ENCODE results near the gene CRTAC1.
"Not testable (repeated sequence)": the region's sequence is repeated elsewhere in the genome, so short reads cannot be mapped to it uniquely, and the experiment has no call there.

The CRTAC1 gene

DNA sequence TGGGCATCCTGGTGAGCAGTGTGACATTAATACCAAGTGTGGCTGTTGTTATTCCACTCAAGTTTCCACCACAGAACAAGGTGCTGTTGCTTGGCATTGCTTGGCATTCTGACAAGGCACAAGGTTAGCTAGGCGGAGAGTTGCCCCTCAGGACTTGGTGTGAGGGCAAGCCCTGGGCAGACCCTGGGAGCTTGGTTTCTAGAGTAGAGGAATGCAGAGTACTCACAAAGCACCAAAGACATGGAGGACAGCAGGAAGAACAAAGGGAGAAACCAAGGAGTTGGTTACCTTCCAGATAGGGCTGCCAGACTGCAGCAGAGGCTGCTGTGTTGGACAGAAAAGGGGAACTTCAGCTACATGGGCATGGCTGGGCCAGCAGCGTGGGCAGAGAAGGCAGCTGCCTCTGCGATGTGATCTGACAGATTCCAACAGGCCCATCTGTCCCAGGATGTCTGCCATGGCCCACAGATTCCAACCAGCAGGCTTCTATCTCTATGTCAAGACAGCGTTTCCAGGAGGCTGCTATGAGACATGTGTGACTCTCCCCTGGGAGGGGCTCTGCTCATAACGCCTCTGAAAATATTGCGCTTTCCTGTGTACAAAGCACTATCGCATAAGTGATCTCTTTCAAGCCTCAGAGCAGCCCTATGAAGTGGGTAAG is 178.9 kb downstream of the CRTAC1 start:
- H3K9me3 ChIP-seq (ENCODE audit: control extremely low read depth in 1 of 5, control insufficient read depth in 4 of 5, insufficient read depth in 2 of 5, low read depth in 1 of 5, low read length in 4 of 5), result no peaks in the 10 kb centered on the region
- no peak overlapping the region for H3K27ac ChIP-seq (ENCODE audit: insufficient read depth in 1 of 2, low read depth in 1 of 2, low read length in 2 of 2, poor library complexity in 1 of 2, severe bottlenecking in 2 of 2)
- no peak overlapping the region for H3K4me3 ChIP-seq (ENCODE audit: control insufficient read depth in 1 of 7, extremely low read depth in 1 of 7, insufficient read depth in 4 of 7, low read depth in 2 of 7, low read length in 6 of 7)
- peaks cover 0 to 13% (median 12%) of the 10 kb centered on the region in 4 experiments for H3K4me1 ChIP-seq (ENCODE audit: control extremely low read depth in 1 of 4, control insufficient read depth in 4 of 4, insufficient read depth in 4 of 4, low read length in 3 of 4)
- POLR2A ChIA-PET, result no interaction called here
- H3K27me3 ChIP-seq (replicated peaks in 2 of 5; ENCODE audit: control insufficient read depth in 4 of 5, insufficient read depth in 5 of 5, low read length in 4 of 5), result peaks cover 0 to 77% (median 37%) of the 10 kb centered on the region in 5 experiments
- CTCF ChIA-PET, result interaction anchor here (1.4 to 2.5 kb wide), 3 partner anchors 9 to 18 kb away, joined by 4 to 10 read pairs (median 7); no protein-coding TSS in a partner anchor
- DNase-seq, result peak in 2 of 3 donors; percentile 62 to 66
- H3K36me3 ChIP-seq (ENCODE audit: control insufficient read depth in 4 of 4, insufficient read depth in 4 of 4, low read length in 3 of 4), result no peaks in the 10 kb centered on the region
- 71% methylated on average over 7 of the region's 7 CpGs for WGBS (ENCODE audit: insufficient coverage)

DNA sequence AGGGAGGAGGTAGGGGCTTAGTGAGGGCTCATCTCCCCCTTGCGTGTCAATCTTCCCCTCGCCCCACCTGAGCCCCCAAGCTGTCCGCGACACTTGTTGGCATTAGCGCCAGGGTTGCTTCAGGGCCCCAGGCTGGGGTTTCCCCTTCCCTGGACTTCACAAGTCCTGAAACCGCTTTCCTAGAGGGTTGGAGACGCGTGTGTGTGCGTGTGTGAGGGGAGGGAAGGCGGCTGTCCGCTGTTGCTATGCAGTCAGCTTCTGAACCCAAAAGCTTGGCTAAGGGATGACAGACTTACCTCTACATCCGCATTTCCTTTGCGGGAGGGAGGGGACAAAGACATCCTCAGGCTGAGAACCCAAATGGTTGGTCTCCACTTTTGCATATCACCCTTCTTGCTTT is 180.0 kb downstream of the CRTAC1 start:
- Histone ChIP-seq H3K27ac (ENCODE audit: insufficient read depth in 1 of 2, low read depth in 1 of 2, low read length in 2 of 2, poor library complexity in 1 of 2, severe bottlenecking in 2 of 2) (no peak overlapping the region), H3K4me3 (ENCODE audit: control insufficient read depth in 1 of 7, extremely low read depth in 1 of 7, insufficient read depth in 4 of 7, low read depth in 2 of 7, low read length in 6 of 7) (no peak overlapping the region), H3K27me3 (replicated peaks in 2 of 5; ENCODE audit: control insufficient read depth in 4 of 5, insufficient read depth in 5 of 5, low read length in 4 of 5) (peaks cover 0 to 84% (median 37%) of the 10 kb centered on the region in 5 experiments), H3K4me1 (ENCODE audit: control extremely low read depth in 1 of 4, control insufficient read depth in 4 of 4, insufficient read depth in 4 of 4, low read length in 3 of 4) (peaks cover 0 to 13% (median 12%) of the 10 kb centered on the region in 4 experiments), H3K9me3 (ENCODE audit: control extremely low read depth in 1 of 5, control insufficient read depth in 4 of 5, insufficient read depth in 2 of 5, low read depth in 1 of 5, low read length in 4 of 5) (no peaks in the 10 kb centered on the region), H3K36me3 (ENCODE audit: control insufficient read depth in 4 of 4, insufficient read depth in 4 of 4, low read length in 3 of 4) (no peaks in the 10 kb centered on the region)
- DNase-seq, result peak in 2 of 3 donors; percentile 36 to 41
- 32% methylated on average over 8 of the region's 13 CpGs for WGBS (ENCODE audit: insufficient coverage)
- POLR2A ChIA-PET, result no interaction called here
- CTCF ChIA-PET, result interaction anchor here (2.2 to 2.5 kb wide), 2 partner anchors 19 to 59 kb away, joined by 5 to 10 read pairs; no protein-coding TSS in a partner anchor

DNA sequence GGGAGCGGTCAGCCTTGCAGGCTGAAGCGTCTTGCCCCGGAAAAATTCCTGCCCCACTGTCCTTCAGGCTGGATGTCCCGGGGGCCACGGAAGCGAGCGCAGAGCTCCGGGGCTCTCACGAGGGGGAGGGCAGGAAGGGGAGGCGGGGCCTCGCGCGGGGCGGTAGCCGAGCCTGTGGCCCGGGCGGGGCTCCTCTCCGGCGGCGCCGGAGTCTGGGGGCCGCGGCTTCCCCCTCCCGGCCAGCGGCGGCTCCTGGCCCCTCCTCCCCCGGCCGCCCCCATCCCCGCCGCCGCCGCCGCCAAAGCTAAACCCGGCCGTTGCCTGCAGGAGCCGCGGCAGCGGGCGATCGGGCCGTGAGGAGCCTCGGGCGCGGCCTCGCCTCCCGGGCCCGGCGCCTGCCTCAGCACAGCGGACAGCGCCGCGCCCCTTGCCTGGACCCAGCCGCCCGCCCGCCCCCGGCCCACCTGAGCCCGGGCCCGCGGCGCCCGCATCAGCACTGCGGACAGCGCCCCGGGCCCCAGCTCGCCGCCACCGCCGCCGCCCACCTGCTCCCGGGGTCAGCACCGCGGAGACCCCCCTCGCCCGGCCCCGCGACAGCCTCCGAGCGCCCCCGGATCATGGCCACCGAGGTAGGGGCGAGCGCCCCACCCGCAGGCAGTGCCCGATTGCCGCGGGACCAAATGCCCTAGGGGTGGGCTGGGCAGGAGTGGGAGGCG is 180.6 kb downstream of the CRTAC1 start, which contains the start of gene GOLGA7B:
Gene GOLGA7B, plus strand, starts transcription at position 157 of the 716 bp plus-strand sequence. Its CDS starts 461 bp downstream, at position 618.
- DNase-seq, result peak; percentile 43 to 79 (median 70)
- CTCF ChIA-PET, result interaction anchor here (0.6 to 2.2 kb wide), 5 partner anchors 9 to 259 kb away, joined by 3 to 5 read pairs (median 3); no protein-coding TSS in a partner anchor
- H3K9me3 ChIP-seq (ENCODE audit: control extremely low read depth in 1 of 5, control insufficient read depth in 4 of 5, insufficient read depth in 2 of 5, low read depth in 1 of 5, low read length in 4 of 5), result no peaks in the 10 kb centered on the region
- no peaks in the 10 kb centered on the region for H3K36me3 ChIP-seq (ENCODE audit: control insufficient read depth in 4 of 4, insufficient read depth in 4 of 4, low read length in 3 of 4)
- no peak within 1 kb of the TSS for H3K27ac ChIP-seq (ENCODE audit: insufficient read depth in 1 of 2, low read depth in 1 of 2, low read length in 2 of 2, poor library complexity in 1 of 2, severe bottlenecking in 2 of 2)
- H3K4me1 ChIP-seq (ENCODE audit: control extremely low read depth in 1 of 4, control insufficient read depth in 4 of 4, insufficient read depth in 4 of 4, low read length in 3 of 4), result peaks cover 0 to 13% (median 12%) of the 10 kb centered on the region in 4 experiments
- H3K4me3 ChIP-seq (ENCODE audit: control insufficient read depth in 1 of 7, extremely low read depth in 1 of 7, insufficient read depth in 4 of 7, low read depth in 2 of 7, low read length in 6 of 7), result peak within 1 kb of the TSS in 4 of 7 experiments; percentile 23 to 69 (median 58)
- under 1% methylated on average over 59 of the region's 87 CpGs for WGBS (ENCODE audit: insufficient coverage)
- POLR2A ChIA-PET, result interaction anchor here (1.0 kb wide), 1 partner anchor 24 kb away, joined by 3 read pairs; no protein-coding TSS in a partner anchor
- peaks cover 0 to 85% (median 37%) of the 10 kb centered on the region in 5 experiments for H3K27me3 ChIP-seq (replicated peaks in 2 of 5; ENCODE audit: control insufficient read depth in 4 of 5, insufficient read depth in 5 of 5, low read length in 4 of 5)

DNA sequence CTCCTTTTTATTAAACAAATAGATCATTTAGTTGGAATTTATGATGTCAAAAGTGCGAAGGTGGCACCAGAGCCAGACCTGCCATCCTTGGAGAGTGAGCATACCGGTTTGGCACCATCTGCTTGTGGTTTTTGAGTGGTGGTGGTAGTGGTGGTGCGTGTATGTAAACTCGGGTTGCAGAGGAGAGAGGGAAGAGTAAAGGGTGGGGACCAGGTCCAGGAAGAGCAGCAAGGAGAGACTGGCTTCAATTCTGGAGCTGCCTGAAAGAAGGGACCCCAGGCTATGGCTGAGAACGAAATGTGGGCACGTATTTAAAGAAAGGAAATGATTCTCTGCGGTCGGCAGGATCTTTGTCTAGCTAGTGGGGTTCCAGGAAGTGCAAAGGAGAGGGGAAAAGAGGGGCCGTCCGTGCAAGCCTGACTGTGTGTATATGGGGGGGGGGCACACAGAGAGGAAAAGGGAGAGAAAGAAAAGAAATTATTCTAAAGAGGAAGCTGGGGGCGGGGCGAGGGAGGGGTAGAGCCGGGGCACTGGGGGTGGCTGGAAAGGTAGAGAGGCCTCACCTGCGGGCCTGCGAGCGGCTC is 181.2 kb downstream of the CRTAC1 start:
- Histone ChIP-seq H3K4me1 (ENCODE audit: control extremely low read depth in 1 of 4, control insufficient read depth in 4 of 4, insufficient read depth in 4 of 4, low read length in 3 of 4) (peaks cover 0 to 13% (median 12%) of the 10 kb centered on the region in 4 experiments), H3K27me3 (replicated peaks in 2 of 5; ENCODE audit: control insufficient read depth in 4 of 5, insufficient read depth in 5 of 5, low read length in 4 of 5) (peaks cover 1 to 85% (median 35%) of the 10 kb centered on the region in 5 experiments), H3K9me3 (ENCODE audit: control extremely low read depth in 1 of 5, control insufficient read depth in 4 of 5, insufficient read depth in 2 of 5, low read depth in 1 of 5, low read length in 4 of 5) (peaks cover 0 to under 1% (median 0%) of the 10 kb centered on the region in 5 experiments), H3K36me3 (ENCODE audit: control insufficient read depth in 4 of 4, insufficient read depth in 4 of 4, low read length in 3 of 4) (no peaks in the 10 kb centered on the region), H3K27ac (ENCODE audit: insufficient read depth in 1 of 2, low read depth in 1 of 2, low read length in 2 of 2, poor library complexity in 1 of 2, severe bottlenecking in 2 of 2) (no peak overlapping the region), H3K4me3 (ENCODE audit: control insufficient read depth in 1 of 7, extremely low read depth in 1 of 7, insufficient read depth in 4 of 7, low read depth in 2 of 7, low read length in 6 of 7) (peak overlapping the region in 4 of 7 experiments; percentile 23 to 69 (median 58))
- DNase-seq, result peak in 2 of 3 donors; percentile 55 to 65
- CTCF ChIA-PET, result interaction anchor here (1.3 to 2.2 kb wide), 4 partner anchors 9 to 58 kb away, joined by 3 to 5 read pairs (median 3); no protein-coding TSS in a partner anchor
- WGBS (ENCODE audit: insufficient coverage), result 5% methylated on average over 8 of the region's 16 CpGs
- POLR2A ChIA-PET, result interaction anchor here (0.6 to 1.0 kb wide), 2 partner anchors 25 to 1568 kb away, joined by 3 read pairs; no protein-coding TSS in a partner anchor

DNA sequence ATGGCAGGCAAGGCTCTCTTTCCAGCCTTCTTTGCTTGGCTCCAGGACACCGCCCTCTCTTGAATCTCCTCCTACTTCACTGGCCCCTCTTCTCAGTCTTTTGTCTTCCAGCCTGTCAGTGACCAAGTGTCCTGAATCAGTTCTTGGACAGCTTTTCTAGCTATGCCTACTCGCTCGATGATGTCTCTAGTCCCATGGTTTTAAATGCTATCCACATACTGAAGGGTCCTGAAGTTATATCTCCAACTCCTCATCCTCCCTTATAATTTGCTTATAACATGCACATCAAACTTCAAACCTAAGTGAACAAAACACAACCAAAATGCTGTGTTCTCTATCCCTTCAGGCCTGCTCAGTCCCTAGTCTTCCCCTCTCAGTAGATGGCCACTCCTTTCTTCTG is 185.7 kb downstream of the CRTAC1 start:
- Histone ChIP-seq H3K36me3 (ENCODE audit: control insufficient read depth in 4 of 4, insufficient read depth in 4 of 4, low read length in 3 of 4) (no peaks in the 10 kb centered on the region), H3K4me1 (ENCODE audit: control extremely low read depth in 1 of 4, control insufficient read depth in 4 of 4, insufficient read depth in 4 of 4, low read length in 3 of 4) (peaks cover 0 to 23% (median 16%) of the 10 kb centered on the region in 4 experiments), H3K27me3 (replicated peaks in 2 of 5; ENCODE audit: control insufficient read depth in 4 of 5, insufficient read depth in 5 of 5, low read length in 4 of 5) (peaks cover 2 to 67% (median 22%) of the 10 kb centered on the region in 5 experiments), H3K4me3 (ENCODE audit: control insufficient read depth in 1 of 7, extremely low read depth in 1 of 7, insufficient read depth in 4 of 7, low read depth in 2 of 7, low read length in 6 of 7) (no peak overlapping the region), H3K9me3 (ENCODE audit: control extremely low read depth in 1 of 5, control insufficient read depth in 4 of 5, insufficient read depth in 2 of 5, low read depth in 1 of 5, low read length in 4 of 5) (peaks cover 0 to 2% (median 1%) of the 10 kb centered on the region in 5 experiments), H3K27ac (ENCODE audit: insufficient read depth in 1 of 2, low read depth in 1 of 2, low read length in 2 of 2, poor library complexity in 1 of 2, severe bottlenecking in 2 of 2) (no peak overlapping the region)
- no peak for DNase-seq
- WGBS (ENCODE audit: insufficient coverage), result 96% methylated on average over 3 of the region's 3 CpGs
- ChIA-PET CTCF (no interaction called here), POLR2A (interaction anchor here (0.5 kb wide), 1 partner anchor 304 kb away, joined by 3 read pairs; no protein-coding TSS in a partner anchor)

DNA sequence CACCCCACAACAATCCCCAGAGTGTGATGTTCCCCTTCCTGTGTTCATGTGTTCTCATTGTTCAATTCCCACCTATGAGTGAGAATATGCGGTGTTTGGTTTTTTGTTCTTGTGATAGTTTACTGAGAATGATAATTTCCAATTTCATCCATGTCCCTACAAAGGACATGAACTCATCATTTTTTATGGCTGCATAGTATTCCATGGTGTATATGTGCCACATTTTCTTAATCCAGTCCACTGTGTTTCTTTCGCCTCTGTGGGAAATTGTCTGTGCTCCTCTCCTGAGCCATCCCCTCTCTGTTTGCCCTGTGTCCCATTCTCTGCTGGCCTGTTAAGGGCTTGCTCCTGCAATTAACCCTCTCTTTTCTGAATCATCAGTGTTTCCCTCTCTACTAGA is 186.4 kb downstream of the CRTAC1 start:
- H3K27ac ChIP-seq (ENCODE audit: insufficient read depth in 1 of 2, low read depth in 1 of 2, low read length in 2 of 2, poor library complexity in 1 of 2, severe bottlenecking in 2 of 2); POLR2A ChIA-PET; H3K9me3 ChIP-seq (ENCODE audit: control extremely low read depth in 1 of 5, control insufficient read depth in 4 of 5, insufficient read depth in 2 of 5, low read depth in 1 of 5, low read length in 4 of 5); H3K4me3 ChIP-seq (ENCODE audit: control insufficient read depth in 1 of 7, extremely low read depth in 1 of 7, insufficient read depth in 4 of 7, low read depth in 2 of 7, low read length in 6 of 7); DNase-seq; H3K36me3 ChIP-seq (ENCODE audit: control insufficient read depth in 4 of 4, insufficient read depth in 4 of 4, low read length in 3 of 4): not testable (repeated sequence)
- Histone ChIP-seq H3K27me3 (replicated peaks in 2 of 5; ENCODE audit: control insufficient read depth in 4 of 5, insufficient read depth in 5 of 5, low read length in 4 of 5) (peaks cover 4 to 66% (median 26%) of the 10 kb centered on the region in 5 experiments), H3K4me1 (ENCODE audit: control extremely low read depth in 1 of 4, control insufficient read depth in 4 of 4, insufficient read depth in 4 of 4, low read length in 3 of 4) (peaks cover 0 to 16% (median 9%) of the 10 kb centered on the region in 4 experiments)
- WGBS (ENCODE audit: insufficient coverage), result no CpG with 5 or more reads among the region's 2 CpGs
- CTCF ChIA-PET, result interaction anchor here (1.1 to 1.2 kb wide), 2 partner anchors 9 to 55 kb away, joined by 3 to 4 read pairs; no protein-coding TSS in a partner anchor
